ENCODE measurements around the gene FMNL2. TPM values are rescaled to one million over a fixed set of nuclear protein-coding genes. Genes with fewer than 3 reads are reported as not detected.

The FMNL2 gene
- total RNA-seq, 1 experiment from 2014 or later: 43.1 TPM

- Histone ChIP-seq H3K27ac (ENCODE audit: low read depth, low read length, poor library complexity, severe bottlenecking) (no peak overlapping the region), H3K4me1 (ENCODE audit: insufficient read depth, low read length, poor library complexity, severe bottlenecking) (no peaks in the 10 kb centered on the region), H3K27me3 (replicated peaks; ENCODE audit: insufficient read depth, low read depth, low read length, poor library complexity) (no peaks in the 10 kb centered on the region), H3K36me3 (ENCODE audit: insufficient read depth, low read length, poor library complexity, severe bottlenecking) (peaks cover 18% of the 10 kb centered on the region), H3K9me3 (ENCODE audit: low read depth, low read length, poor library complexity, severe bottlenecking) (no peaks in the 10 kb centered on the region), H3K4me3 (ENCODE audit: low read depth, low read length, poor library complexity, severe bottlenecking) (no peak overlapping the region)
- no TSS peak for BruUV-seq (replicated peaks)
- CTCF ChIA-PET: interaction anchor here (0.5 kb wide), 1 partner anchor 10 kb away, joined by 3 read pairs; no protein-coding TSS in a partner anchor
- no peak for DNase-seq (ENCODE audit: low spot score)
- TF ChIP-seq EZH2 (IDR thresholded peaks at IDR 0.05; ENCODE audit: borderline replicate concordance, low read depth, low read length, poor library complexity, severe bottlenecking): no peak
- TF ChIP-seq, protein P1, sequence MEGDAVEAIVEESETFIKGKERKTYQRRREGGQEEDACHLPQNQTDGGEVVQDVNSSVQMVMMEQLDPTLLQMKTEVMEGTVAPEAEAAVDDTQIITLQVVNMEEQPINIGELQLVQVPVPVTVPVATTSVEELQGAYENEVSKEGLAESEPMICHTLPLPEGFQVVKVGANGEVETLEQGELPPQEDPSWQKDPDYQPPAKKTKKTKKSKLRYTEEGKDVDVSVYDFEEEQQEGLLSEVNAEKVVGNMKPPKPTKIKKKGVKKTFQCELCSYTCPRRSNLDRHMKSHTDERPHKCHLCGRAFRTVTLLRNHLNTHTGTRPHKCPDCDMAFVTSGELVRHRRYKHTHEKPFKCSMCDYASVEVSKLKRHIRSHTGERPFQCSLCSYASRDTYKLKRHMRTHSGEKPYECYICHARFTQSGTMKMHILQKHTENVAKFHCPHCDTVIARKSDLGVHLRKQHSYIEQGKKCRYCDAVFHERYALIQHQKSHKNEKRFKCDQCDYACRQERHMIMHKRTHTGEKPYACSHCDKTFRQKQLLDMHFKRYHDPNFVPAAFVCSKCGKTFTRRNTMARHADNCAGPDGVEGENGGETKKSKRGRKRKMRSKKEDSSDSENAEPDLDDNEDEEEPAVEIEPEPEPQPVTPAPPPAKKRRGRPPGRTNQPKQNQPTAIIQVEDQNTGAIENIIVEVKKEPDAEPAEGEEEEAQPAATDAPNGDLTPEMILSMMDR (conservative IDR thresholded peaks at IDR 0.05; ENCODE audit: low read depth, low read length): no peak
- intact Hi-C loops (cut with micrococcal nuclease; ENCODE audit: unreplicated experiment): no loop called here
- POLR2A ChIA-PET (ENCODE audit: low non-redundant PET): no interaction called here
These were observed 303.6 kb downstream of the FMNL2 start for GRCh38 chr2:152638590-152638989.

DNA sequence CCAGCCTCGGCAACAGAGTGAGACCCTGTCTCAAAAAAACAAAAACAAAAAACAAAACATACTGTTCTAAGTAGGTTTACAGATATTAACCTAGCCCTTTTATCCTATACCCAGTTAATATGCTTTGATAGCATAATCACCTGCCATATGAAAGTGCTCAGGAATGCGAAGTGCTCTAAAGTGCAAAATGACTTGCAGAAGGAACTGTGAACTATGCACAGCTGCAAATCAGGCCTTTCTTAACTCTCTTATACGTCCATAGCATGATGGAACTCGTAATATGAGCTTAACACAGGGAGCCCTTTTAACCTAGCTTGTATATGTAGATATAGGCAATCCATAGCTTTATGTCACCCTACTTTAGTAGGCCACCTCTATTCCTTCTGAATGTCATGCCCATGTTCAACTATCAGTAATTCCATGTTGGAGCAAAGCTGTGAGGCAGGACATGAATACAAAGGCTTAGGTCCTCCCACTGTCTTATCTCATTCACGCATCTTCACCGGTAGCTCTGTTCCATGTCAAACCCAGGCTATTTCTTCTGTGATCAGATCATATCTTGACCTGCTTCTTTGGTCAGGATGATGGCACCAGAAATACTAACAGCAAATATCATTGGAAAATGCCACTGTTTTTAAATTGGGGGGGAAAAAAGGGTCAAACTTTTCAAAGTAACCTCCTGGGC, 309.4 kb downstream of the FMNL2 start:
- POLR2A ChIA-PET (ENCODE audit: low non-redundant PET): no interaction called here
- no peak for DNase-seq (ENCODE audit: low spot score)
- Histone ChIP-seq H3K4me1 (ENCODE audit: insufficient read depth, low read length, poor library complexity, severe bottlenecking) (peaks cover 5% of the 10 kb centered on the region), H3K27me3 (replicated peaks; ENCODE audit: insufficient read depth, low read depth, low read length, poor library complexity) (no peaks in the 10 kb centered on the region), H3K4me3 (ENCODE audit: low read depth, low read length, poor library complexity, severe bottlenecking) (no peak overlapping the region), H3K27ac (ENCODE audit: low read depth, low read length, poor library complexity, severe bottlenecking) (no peak overlapping the region), H3K9me3 (ENCODE audit: low read depth, low read length, poor library complexity, severe bottlenecking) (no peaks in the 10 kb centered on the region), H3K36me3 (ENCODE audit: insufficient read depth, low read length, poor library complexity, severe bottlenecking) (peaks cover 36% of the 10 kb centered on the region)
- CTCF ChIA-PET: no interaction called here
- no TSS peak for BruUV-seq (replicated peaks)
- intact Hi-C loops (cut with micrococcal nuclease; ENCODE audit: unreplicated experiment): no loop called here
- TF ChIP-seq, protein P1 (conservative IDR thresholded peaks at IDR 0.05; ENCODE audit: low read depth, low read length): no peak
- no peak for TF ChIP-seq EZH2 (IDR thresholded peaks at IDR 0.05; ENCODE audit: borderline replicate concordance, low read depth, low read length, poor library complexity, severe bottlenecking)

DNA sequence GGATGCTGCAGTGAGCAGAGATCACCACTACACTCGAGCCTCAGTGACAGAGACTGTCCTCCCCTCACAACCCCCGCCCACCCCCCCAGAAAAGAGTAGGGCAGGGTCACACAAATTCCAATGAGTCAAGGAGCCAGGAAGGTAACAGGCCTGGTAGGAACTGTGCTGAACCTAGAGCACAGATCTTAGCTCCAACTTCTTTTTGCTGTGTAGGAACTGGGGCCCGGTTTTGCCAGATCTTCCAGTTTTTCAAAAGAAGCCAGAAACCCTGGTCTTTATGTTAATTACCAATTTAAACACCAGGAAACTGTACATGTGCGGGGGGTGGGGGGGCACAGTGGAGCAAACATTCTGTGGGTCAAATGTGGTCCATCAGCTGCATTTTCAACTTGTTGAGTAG, 311.3 kb downstream of the FMNL2 start:
- Histone ChIP-seq H3K27me3 (replicated peaks; ENCODE audit: insufficient read depth, low read depth, low read length, poor library complexity) (no peaks in the 10 kb centered on the region), H3K9me3 (ENCODE audit: low read depth, low read length, poor library complexity, severe bottlenecking) (no peaks in the 10 kb centered on the region), H3K4me3 (ENCODE audit: low read depth, low read length, poor library complexity, severe bottlenecking) (no peak overlapping the region), H3K4me1 (ENCODE audit: insufficient read depth, low read length, poor library complexity, severe bottlenecking) (peaks cover 5% of the 10 kb centered on the region), H3K27ac (ENCODE audit: low read depth, low read length, poor library complexity, severe bottlenecking) (no peak overlapping the region), H3K36me3 (ENCODE audit: insufficient read depth, low read length, poor library complexity, severe bottlenecking) (peaks cover 28% of the 10 kb centered on the region)
- POLR2A ChIA-PET (ENCODE audit: low non-redundant PET): no interaction called here
- intact Hi-C loops (cut with micrococcal nuclease; ENCODE audit: unreplicated experiment): no loop called here
- CTCF ChIA-PET: no interaction called here
- DNase-seq (ENCODE audit: low spot score): no peak
- TF ChIP-seq EZH2 (IDR thresholded peaks at IDR 0.05; ENCODE audit: borderline replicate concordance, low read depth, low read length, poor library complexity, severe bottlenecking): no peak
- TF ChIP-seq, protein P1 (conservative IDR thresholded peaks at IDR 0.05; ENCODE audit: low read depth, low read length): no peak
- no TSS peak for BruUV-seq (replicated peaks)

All from A673 (cell line).